Pulmonary artery endothelial cell (primary cell): ENCODE measurements around the gene ACP4. TPM values are rescaled to one million over a fixed set of nuclear protein-coding genes. Genes with fewer than 3 reads are reported as not detected.

Experiments
- DNase-seq: peaks from one replicate; pipeline ENCODE4 v3.0.0-alpha.2; 2011; ENCODE audit warnings: low read depth, low spot score
- total RNA-seq: library from RNA; depleted of rRNA; stranded (reverse); fragments of >200 nt; gene quantifications from 2 replicates; pipeline ENCODE4 v1.2.3, GENCODE V29; 2014

The ACP4 gene
- total RNA-seq, 1 donor from 2014 or later = not detected

GRCh38 chr19:50821248-50821612 is 31.0 kb downstream of the ACP4 start:
- DNase-seq = no peak

GRCh38 chr19:50821622-50822021 is 31.4 kb downstream of the ACP4 start:
- DNase-seq = no peak

GRCh38 chr19:50822661-50823208 is 32.5 kb downstream of the ACP4 start:
- no peak for DNase-seq

GRCh38 chr19:50823389-50824042 is 33.3 kb downstream of the ACP4 start, which contains the start of gene KLK1:
TSS of gene KLK1 (minus strand) at chr19:50823787. CDS start at chr19:50823748, 39 bp downstream.
- DNase-seq = no peak

- DNase-seq = no peak
Measured at GRCh38 chr19:50826492-50827240, 36.5 kb downstream of the ACP4 start.

- no peak for DNase-seq
Measured at GRCh38 chr19:50827476-50827875, 37.3 kb downstream of the ACP4 start.

GRCh38 chr19:50829801-50830200 is 39.6 kb downstream of the ACP4 start:
- DNase-seq = no peak

- no peak for DNase-seq
Measured at GRCh38 chr19:50830266-50831025, 40.2 kb downstream of the ACP4 start.

GRCh38 chr19:50831026-50831396 is 40.8 kb downstream of the ACP4 start:
- DNase-seq = no peak

GRCh38 chr19:50832666-50833065 is 42.5 kb downstream of the ACP4 start:
- DNase-seq = no peak

- DNase-seq = no peak
Measured at GRCh38 chr19:50833117-50833801, 43.0 kb downstream of the ACP4 start, which contains the start of gene KLK15. TSS of gene KLK15 (minus strand) at chr19:50833574. CDS start at chr19:50831492, 2,082 bp downstream.

GRCh38 chr19:50833802-50834167 is 43.6 kb downstream of the ACP4 start:
- DNase-seq = no peak

- no peak for DNase-seq
Measured at GRCh38 chr19:50835103-50835784, 45.0 kb downstream of the ACP4 start.

- no peak for DNase-seq
Measured at GRCh38 chr19:50835785-50836542, 45.7 kb downstream of the ACP4 start.

- no peak for DNase-seq
Measured at GRCh38 chr19:50836543-50837195, 46.5 kb downstream of the ACP4 start.

- no peak for DNase-seq
Measured at GRCh38 chr19:50837300-50837699, 47.1 kb downstream of the ACP4 start.

- DNase-seq = no peak
Measured at GRCh38 chr19:50838239-50838638, 48.0 kb downstream of the ACP4 start.

GRCh38 chr19:50839712-50840655 is 49.8 kb downstream of the ACP4 start:
- no peak for DNase-seq
